ENCODE results near the gene PRKN.

PRKN gene

GRCh38 chr6:162239330-162239729, 488.2 kb downstream of the PRKN start:
- Histone ChIP-seq H3K36me3 (ENCODE audit: control insufficient read depth in 5 of 5, insufficient read depth in 5 of 5, low read length in 5 of 5) (no peaks in the 10 kb centered on the region), H3K9me3 (ENCODE audit: control insufficient read depth in 5 of 5, low read length in 5 of 5) (no peaks in the 10 kb centered on the region), H3K9ac (ENCODE audit: low read length in 5 of 5) (no peak overlapping the region), H3K27me3 (ENCODE audit: control insufficient read depth in 5 of 5, insufficient read depth in 4 of 5, low read length in 5 of 5) (no peaks in the 10 kb centered on the region), H3K4me1 (ENCODE audit: control insufficient read depth in 5 of 5, insufficient read depth in 5 of 5, low read length in 5 of 5) (no peaks in the 10 kb centered on the region), H3K4me3 (ENCODE audit: low read depth in 1 of 5, low read length in 5 of 5) (no peak overlapping the region), H3K27ac (ENCODE audit: low read depth, low read length) (no peak overlapping the region)

- Histone ChIP-seq H3K36me3 (ENCODE audit: control insufficient read depth in 5 of 5, insufficient read depth in 5 of 5, low read length in 5 of 5) (no peaks in the 10 kb centered on the region), H3K4me3 (ENCODE audit: low read depth in 1 of 5, low read length in 5 of 5) (no peak overlapping the region), H3K9me3 (ENCODE audit: control insufficient read depth in 5 of 5, low read length in 5 of 5) (no peaks in the 10 kb centered on the region), H3K9ac (ENCODE audit: low read length in 5 of 5) (no peak overlapping the region), H3K4me1 (ENCODE audit: control insufficient read depth in 5 of 5, insufficient read depth in 5 of 5, low read length in 5 of 5) (no peaks in the 10 kb centered on the region), H3K27me3 (ENCODE audit: control insufficient read depth in 5 of 5, insufficient read depth in 4 of 5, low read length in 5 of 5) (no peaks in the 10 kb centered on the region), H3K27ac (ENCODE audit: low read depth, low read length) (no peak overlapping the region)
Measured at GRCh38 chr6:162238675-162239074, 488.9 kb downstream of the PRKN start.

GRCh38 chr6:162237331-162237730, 490.2 kb downstream of the PRKN start:
- Histone ChIP-seq H3K4me1 (ENCODE audit: control insufficient read depth in 5 of 5, insufficient read depth in 5 of 5, low read length in 5 of 5) (no peaks in the 10 kb centered on the region), H3K9ac (ENCODE audit: low read length in 5 of 5) (no peak overlapping the region), H3K27ac (ENCODE audit: low read depth, low read length) (no peak overlapping the region)

GRCh38 chr6:162234631-162235030, 492.9 kb downstream of the PRKN start:
- H3K36me3 ChIP-seq (ENCODE audit: control insufficient read depth in 5 of 5, insufficient read depth in 5 of 5, low read length in 5 of 5): no peaks in the 10 kb centered on the region
- H3K4me1 ChIP-seq (ENCODE audit: control insufficient read depth in 5 of 5, insufficient read depth in 5 of 5, low read length in 5 of 5): peaks cover 0 to 10% (median 4%) of the 10 kb centered on the region in 5 donors
- no peak overlapping the region for H3K4me3 ChIP-seq (ENCODE audit: low read depth in 1 of 5, low read length in 5 of 5)
- H3K9ac ChIP-seq (ENCODE audit: low read length in 5 of 5): no peak overlapping the region
- no peaks in the 10 kb centered on the region for H3K27me3 ChIP-seq (ENCODE audit: control insufficient read depth in 5 of 5, insufficient read depth in 4 of 5, low read length in 5 of 5)
- no peak overlapping the region for H3K27ac ChIP-seq (ENCODE audit: low read depth, low read length)
- H3K9me3 ChIP-seq (ENCODE audit: control insufficient read depth in 5 of 5, low read length in 5 of 5): no peaks in the 10 kb centered on the region

More at GRCh38 chr6:162237331-162237730, 490.2 kb downstream of the PRKN start:
- no peaks in the 10 kb centered on the region for H3K36me3 ChIP-seq (ENCODE audit: control insufficient read depth in 5 of 5, insufficient read depth in 5 of 5, low read length in 5 of 5)
- H3K27me3 ChIP-seq (ENCODE audit: control insufficient read depth in 5 of 5, insufficient read depth in 4 of 5, low read length in 5 of 5): no peaks in the 10 kb centered on the region
- H3K4me3 ChIP-seq (ENCODE audit: low read depth in 1 of 5, low read length in 5 of 5): no peak overlapping the region
- H3K9me3 ChIP-seq (ENCODE audit: control insufficient read depth in 5 of 5, low read length in 5 of 5): no peaks in the 10 kb centered on the region

- Histone ChIP-seq H3K27ac (ENCODE audit: low read depth, low read length) (no peak overlapping the region), H3K4me3 (ENCODE audit: low read depth in 1 of 5, low read length in 5 of 5) (no peak overlapping the region), H3K4me1 (ENCODE audit: control insufficient read depth in 5 of 5, insufficient read depth in 5 of 5, low read length in 5 of 5) (peaks cover 0 to 10% (median 4%) of the 10 kb centered on the region in 5 donors), H3K9ac (ENCODE audit: low read length in 5 of 5) (no peak overlapping the region), H3K36me3 (ENCODE audit: control insufficient read depth in 5 of 5, insufficient read depth in 5 of 5, low read length in 5 of 5) (no peaks in the 10 kb centered on the region), H3K27me3 (ENCODE audit: control insufficient read depth in 5 of 5, insufficient read depth in 4 of 5, low read length in 5 of 5) (no peaks in the 10 kb centered on the region), H3K9me3 (ENCODE audit: control insufficient read depth in 5 of 5, low read length in 5 of 5) (no peaks in the 10 kb centered on the region)
Measured at GRCh38 chr6:162230147-162230752, 497.3 kb downstream of the PRKN start.

- Histone ChIP-seq H3K27me3 (ENCODE audit: control insufficient read depth in 5 of 5, insufficient read depth in 4 of 5, low read length in 5 of 5) (no peaks in the 10 kb centered on the region), H3K4me3 (ENCODE audit: low read depth in 1 of 5, low read length in 5 of 5) (no peak overlapping the region), H3K27ac (ENCODE audit: low read depth, low read length) (no peak overlapping the region), H3K9me3 (ENCODE audit: control insufficient read depth in 5 of 5, low read length in 5 of 5) (no peaks in the 10 kb centered on the region), H3K36me3 (ENCODE audit: control insufficient read depth in 5 of 5, insufficient read depth in 5 of 5, low read length in 5 of 5) (no peaks in the 10 kb centered on the region), H3K4me1 (ENCODE audit: control insufficient read depth in 5 of 5, insufficient read depth in 5 of 5, low read length in 5 of 5) (peaks cover 0 to 10% (median 4%) of the 10 kb centered on the region in 5 donors), H3K9ac (ENCODE audit: low read length in 5 of 5) (no peak overlapping the region)
Measured at GRCh38 chr6:162229093-162229492, 498.5 kb downstream of the PRKN start.

GRCh38 chr6:162226803-162227202, 500.8 kb downstream of the PRKN start:
- no peaks in the 10 kb centered on the region for H3K27me3 ChIP-seq (ENCODE audit: control insufficient read depth in 5 of 5, insufficient read depth in 4 of 5, low read length in 5 of 5)
- H3K4me3 ChIP-seq (ENCODE audit: low read depth in 1 of 5, low read length in 5 of 5): no peak overlapping the region
- H3K9me3 ChIP-seq (ENCODE audit: control insufficient read depth in 5 of 5, low read length in 5 of 5): no peaks in the 10 kb centered on the region
- H3K9ac ChIP-seq (ENCODE audit: low read length in 5 of 5): no peak overlapping the region
- H3K4me1 ChIP-seq (ENCODE audit: control insufficient read depth in 5 of 5, insufficient read depth in 5 of 5, low read length in 5 of 5): peaks cover 0 to 10% (median 4%) of the 10 kb centered on the region in 5 donors
- no peaks in the 10 kb centered on the region for H3K36me3 ChIP-seq (ENCODE audit: control insufficient read depth in 5 of 5, insufficient read depth in 5 of 5, low read length in 5 of 5)
- no peak overlapping the region for H3K27ac ChIP-seq (ENCODE audit: low read depth, low read length)

- Histone ChIP-seq H3K36me3 (ENCODE audit: control insufficient read depth in 5 of 5, insufficient read depth in 5 of 5, low read length in 5 of 5) (no peaks in the 10 kb centered on the region), H3K4me3 (ENCODE audit: low read depth in 1 of 5, low read length in 5 of 5) (no peak overlapping the region), H3K27me3 (ENCODE audit: control insufficient read depth in 5 of 5, insufficient read depth in 4 of 5, low read length in 5 of 5) (no peaks in the 10 kb centered on the region), H3K27ac (ENCODE audit: low read depth, low read length) (no peak overlapping the region), H3K9ac (ENCODE audit: low read length in 5 of 5) (no peak overlapping the region), H3K9me3 (ENCODE audit: control insufficient read depth in 5 of 5, low read length in 5 of 5) (no peaks in the 10 kb centered on the region), H3K4me1 (ENCODE audit: control insufficient read depth in 5 of 5, insufficient read depth in 5 of 5, low read length in 5 of 5) (no peaks in the 10 kb centered on the region)
Measured at GRCh38 chr6:162222521-162222920, 505.0 kb downstream of the PRKN start.

GRCh38 chr6:162220876-162221275, 506.7 kb downstream of the PRKN start:
- Histone ChIP-seq H3K4me3 (ENCODE audit: low read depth in 1 of 5, low read length in 5 of 5) (no peak overlapping the region), H3K9me3 (ENCODE audit: control insufficient read depth in 5 of 5, low read length in 5 of 5) (no peaks in the 10 kb centered on the region), H3K27ac (ENCODE audit: low read depth, low read length) (no peak overlapping the region), H3K4me1 (ENCODE audit: control insufficient read depth in 5 of 5, insufficient read depth in 5 of 5, low read length in 5 of 5) (no peaks in the 10 kb centered on the region), H3K9ac (ENCODE audit: low read length in 5 of 5) (no peak overlapping the region), H3K36me3 (ENCODE audit: control insufficient read depth in 5 of 5, insufficient read depth in 5 of 5, low read length in 5 of 5) (no peaks in the 10 kb centered on the region), H3K27me3 (ENCODE audit: control insufficient read depth in 5 of 5, insufficient read depth in 4 of 5, low read length in 5 of 5) (no peaks in the 10 kb centered on the region)

- Histone ChIP-seq H3K4me1 (ENCODE audit: control insufficient read depth in 5 of 5, insufficient read depth in 5 of 5, low read length in 5 of 5) (no peaks in the 10 kb centered on the region), H3K27ac (ENCODE audit: low read depth, low read length) (no peak overlapping the region), H3K4me3 (ENCODE audit: low read depth in 1 of 5, low read length in 5 of 5) (no peak overlapping the region), H3K9ac (ENCODE audit: low read length in 5 of 5) (no peak overlapping the region), H3K9me3 (ENCODE audit: control insufficient read depth in 5 of 5, low read length in 5 of 5) (no peaks in the 10 kb centered on the region), H3K27me3 (ENCODE audit: control insufficient read depth in 5 of 5, insufficient read depth in 4 of 5, low read length in 5 of 5) (no peaks in the 10 kb centered on the region), H3K36me3 (ENCODE audit: control insufficient read depth in 5 of 5, insufficient read depth in 5 of 5, low read length in 5 of 5) (no peaks in the 10 kb centered on the region)
Measured at GRCh38 chr6:162219266-162219665, 508.3 kb downstream of the PRKN start.
